Measurements from ENCODE around the gene XK. TPM values are rescaled to one million over a fixed set of nuclear protein-coding genes. Genes with fewer than 3 reads are reported as not detected.

Gene XK
- total and polyA plus RNA-seq, 2 of the 4 experiments (the other 2 are of a cell fraction), result under 0.01 to 0.02 TPM

GRCh38 chrX:37677765-37678164 lies 7.8 kb upstream of the XK start:
- H2BK15ac ChIP-seq (ENCODE audit: low read depth, low read length), result no peak overlapping the region
- WGBS, 2 experiments (ENCODE audit: extremely low coverage in 2 of 2, insufficient read length in 1 of 2), result no CpG with 5 or more reads among the region's 1 CpG

More at GRCh38 chrX:37677765-37678164, 7.8 kb upstream of the XK start:
- Histone ChIP-seq H3K36me3 (ENCODE audit: control insufficient read depth, insufficient read depth, low read length) (no peaks in the 10 kb centered on the region), H3K18ac (ENCODE audit: low read depth, low read length) (no peak overlapping the region), H3K9ac (ENCODE audit: low read depth, low read length) (no peak overlapping the region), H4K5ac (ENCODE audit: low read depth, low read length) (no peak overlapping the region), H4K20me1 (ENCODE audit: insufficient read depth, low read length) (no peaks in the 10 kb centered on the region), H3K4me2 (ENCODE audit: low read depth, low read length) (no peak overlapping the region), H2AFZ (replicated peaks; ENCODE audit: low read length, poor library complexity) (no peak overlapping the region), H2BK120ac (ENCODE audit: low read depth, low read length) (no peak overlapping the region), H3K56ac (ENCODE audit: extremely low read depth, insufficient read depth, low read length) (no peak overlapping the region), H3K79me1 (ENCODE audit: low read depth in 1 of 2, low read length in 2 of 2) (no peaks in the 10 kb centered on the region), H2AK5ac (ENCODE audit: low read depth, low read length) (no peak overlapping the region), H3K9me1 (ENCODE audit: insufficient read depth, low read length) (no peaks in the 10 kb centered on the region), H3K4me1 (ENCODE audit: control insufficient read depth, insufficient read depth, low read length) (no peaks in the 10 kb centered on the region), H4K91ac (ENCODE audit: insufficient read depth, low read depth, low read length) (no peak overlapping the region), H2BK20ac (ENCODE audit: low read depth, low read length) (no peak overlapping the region), H3K14ac (replicated peaks; ENCODE audit: low read depth, low read length) (no peak overlapping the region), H3K23ac (ENCODE audit: low read depth, low read length) (no peak overlapping the region), H3K4me3 (ENCODE audit: insufficient read depth, low read depth, low read length) (no peak overlapping the region), H3K27ac (ENCODE audit: insufficient read depth, low read length) (no peak overlapping the region), H3K27me3 (ENCODE audit: control insufficient read depth, insufficient read depth, low read length) (peaks cover 2% of the 10 kb centered on the region), H3K4ac (ENCODE audit: low read depth, low read length) (no peak overlapping the region), H4K8ac (ENCODE audit: low read depth in 2 of 2, low read length in 2 of 2) (no peak overlapping the region), H2AK9ac (replicated peaks; ENCODE audit: low read depth, low read length, poor library complexity) (no peak overlapping the region), H2BK5ac (ENCODE audit: low read depth, low read length, poor library complexity, severe bottlenecking) (no peak overlapping the region), H3K9me3 (ENCODE audit: control insufficient read depth, insufficient read depth, low read length) (no peaks in the 10 kb centered on the region)
- CTCF ChIA-PET, result no interaction called here
- TF ChIP-seq MAZ (IDR thresholded peaks at IDR 0.05; ENCODE audit: borderline replicate concordance, low read depth, low read length), result no peak
- no peak for TF ChIP-seq POLR2A (IDR thresholded peaks at IDR 0.05; ENCODE audit: low read depth, low read length)
- TF ChIP-seq CEBPB (IDR thresholded peaks at IDR 0.05; ENCODE audit: low read depth, low read length), result no peak
- TF ChIP-seq SMC3 (IDR thresholded peaks at IDR 0.05; ENCODE audit: low read depth, low read length), result no peak
- no peak for TF ChIP-seq BHLHE40 (IDR thresholded peaks at IDR 0.05; ENCODE audit: low read depth, low read length)
- TF ChIP-seq NFE2L2 (IDR thresholded peaks at IDR 0.05; ENCODE audit: low read depth, low read length), result no peak
- TF ChIP-seq RCOR1 (IDR thresholded peaks at IDR 0.05; ENCODE audit: insufficient replicate concordance, low read length), result no peak
- no peak for TF ChIP-seq MXI1 (IDR thresholded peaks at IDR 0.05; ENCODE audit: borderline replicate concordance, low read depth, low read length)
- TF ChIP-seq, protein P1, sequence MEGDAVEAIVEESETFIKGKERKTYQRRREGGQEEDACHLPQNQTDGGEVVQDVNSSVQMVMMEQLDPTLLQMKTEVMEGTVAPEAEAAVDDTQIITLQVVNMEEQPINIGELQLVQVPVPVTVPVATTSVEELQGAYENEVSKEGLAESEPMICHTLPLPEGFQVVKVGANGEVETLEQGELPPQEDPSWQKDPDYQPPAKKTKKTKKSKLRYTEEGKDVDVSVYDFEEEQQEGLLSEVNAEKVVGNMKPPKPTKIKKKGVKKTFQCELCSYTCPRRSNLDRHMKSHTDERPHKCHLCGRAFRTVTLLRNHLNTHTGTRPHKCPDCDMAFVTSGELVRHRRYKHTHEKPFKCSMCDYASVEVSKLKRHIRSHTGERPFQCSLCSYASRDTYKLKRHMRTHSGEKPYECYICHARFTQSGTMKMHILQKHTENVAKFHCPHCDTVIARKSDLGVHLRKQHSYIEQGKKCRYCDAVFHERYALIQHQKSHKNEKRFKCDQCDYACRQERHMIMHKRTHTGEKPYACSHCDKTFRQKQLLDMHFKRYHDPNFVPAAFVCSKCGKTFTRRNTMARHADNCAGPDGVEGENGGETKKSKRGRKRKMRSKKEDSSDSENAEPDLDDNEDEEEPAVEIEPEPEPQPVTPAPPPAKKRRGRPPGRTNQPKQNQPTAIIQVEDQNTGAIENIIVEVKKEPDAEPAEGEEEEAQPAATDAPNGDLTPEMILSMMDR (conservative IDR thresholded peaks at IDR 0.05; ENCODE audit: low read depth, low read length), result no peak
- TF ChIP-seq, protein P2, sequence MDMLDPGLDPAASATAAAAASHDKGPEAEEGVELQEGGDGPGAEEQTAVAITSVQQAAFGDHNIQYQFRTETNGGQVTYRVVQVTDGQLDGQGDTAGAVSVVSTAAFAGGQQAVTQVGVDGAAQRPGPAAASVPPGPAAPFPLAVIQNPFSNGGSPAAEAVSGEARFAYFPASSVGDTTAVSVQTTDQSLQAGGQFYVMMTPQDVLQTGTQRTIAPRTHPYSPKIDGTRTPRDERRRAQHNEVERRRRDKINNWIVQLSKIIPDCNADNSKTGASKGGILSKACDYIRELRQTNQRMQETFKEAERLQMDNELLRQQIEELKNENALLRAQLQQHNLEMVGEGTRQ (IDR thresholded peaks at IDR 0.05; ENCODE audit: low read depth, low read length), result no peak
- no peak for TF ChIP-seq CHD1 (IDR thresholded peaks at IDR 0.05; ENCODE audit: low read depth, low read length)
- no peak for TF ChIP-seq RFX5 (IDR thresholded peaks at IDR 0.05; ENCODE audit: low read depth, low read length)
- no peak for DNase-seq
- intact Hi-C loops (cut with micrococcal nuclease), result no loop called here
- ATAC-seq (ENCODE audit: low read depth), result no peak
- no TSS peak for BruUV-seq (replicated peaks)
- in situ Hi-C loops (cut with MboI; ENCODE audit: low sequenced_read_pairs), result no loop called here
- dilution Hi-C loops (cut with HindIII; ENCODE audit: low sequenced_read_pairs, unreplicated experiment), result no loop called here
- POLR2A ChIA-PET (ENCODE audit: unreplicated experiment), result no interaction called here
